OCI-LY3 (cell line): Measurements from ENCODE around the gene NAA25.

ENCODE experiments used
- H2AFZ ChIP-seq: fragments of 200-600, 300-600 bp; shearing (Covaris generic); 2 replicates; pipeline ENCODE4 v1.6.0; 2014; ENCODE audit warnings: antibody characterized with exemption, low read depth, low read length
- H3K27ac ChIP-seq: fragments of 200-600, 300-600 bp; sonication (generic); 2 replicates; pipeline ENCODE4 v1.5.1; 2014; ENCODE audit warnings: mild to moderate bottlenecking, low read length, moderate library complexity, mixed read lengths
- H3K27me3 ChIP-seq: fragments of 200-600, 300-600 bp; sonication (generic); 2 replicates; pipeline ENCODE4 v1.6.1; 2014; ENCODE audit warnings: low read depth, low read length, mixed read lengths
- H3K36me3 ChIP-seq: fragments of 200-600, 300-600 bp; sonication (generic); replicated peaks from 2 replicates; pipeline ENCODE3; 2014; ENCODE audit warnings: low read depth, low read length, mixed read lengths
- H3K4me1 ChIP-seq: fragments of 300-600, 200-600 bp; sonication (generic); 2 replicates; pipeline ENCODE4 v1.6.1; 2014; ENCODE audit warnings: low read length, mixed read lengths
- H3K4me2 ChIP-seq: fragments of 200-600, 300-600 bp; sonication (generic); 2 replicates; pipeline ENCODE4 v1.6.1; 2014; ENCODE audit warnings: low read length, mixed read lengths
- H3K4me3 ChIP-seq: fragments of 300-600, 200-600 bp; sonication (generic); 2 replicates; pipeline ENCODE4 v1.5.1; 2014; ENCODE audit warnings: antibody characterized with exemption, mild to moderate bottlenecking, low read length, moderate library complexity
- H3K79me2 ChIP-seq: fragments of 300-600, 200-600 bp; shearing (Covaris generic); 2 replicates; pipeline ENCODE4 v1.6.1; 2014; ENCODE audit warnings: mild to moderate bottlenecking, low read length, mixed read lengths
- H3K9ac ChIP-seq: fragments of 300-600, 200-600 bp; shearing (Covaris generic); 2 replicates; pipeline ENCODE4 v1.6.0; 2014; ENCODE audit warnings: mild to moderate bottlenecking, low read length, moderate library complexity
- H3K9me3 ChIP-seq: fragments of 200-600, 300-600 bp; shearing (Covaris generic); 2 replicates; pipeline ENCODE4 v1.6.1; 2014; ENCODE audit warnings: low read length, mixed read lengths; ENCODE audit not compliant: insufficient read depth
- H4K20me1 ChIP-seq: fragments of 200-600, 300-600 bp; sonication (generic); 2 replicates; pipeline ENCODE4 v1.6.1; 2016; ENCODE audit warnings: low read length, mixed read lengths; ENCODE audit not compliant: insufficient read depth
- EZH2phosphoT487 ChIP-seq: fragments of 200-600 bp; shearing (Covaris generic); IDR thresholded peaks from 2 replicates; pipeline ENCODE4 v1.6.1; 2018; ENCODE audit warnings: antibody characterized with exemption, mixed run types, low read depth
- TF ChIP-seq, protein P1 (sequence below): fragments of 200-600, 300-600 bp; sonication (generic); IDR thresholded peaks from 2 replicates; pipeline ENCODE4 v1.5.1; 2014; ENCODE audit warnings: antibody characterized with exemption, low read length, low read depth

The NAA25 gene

DNA sequence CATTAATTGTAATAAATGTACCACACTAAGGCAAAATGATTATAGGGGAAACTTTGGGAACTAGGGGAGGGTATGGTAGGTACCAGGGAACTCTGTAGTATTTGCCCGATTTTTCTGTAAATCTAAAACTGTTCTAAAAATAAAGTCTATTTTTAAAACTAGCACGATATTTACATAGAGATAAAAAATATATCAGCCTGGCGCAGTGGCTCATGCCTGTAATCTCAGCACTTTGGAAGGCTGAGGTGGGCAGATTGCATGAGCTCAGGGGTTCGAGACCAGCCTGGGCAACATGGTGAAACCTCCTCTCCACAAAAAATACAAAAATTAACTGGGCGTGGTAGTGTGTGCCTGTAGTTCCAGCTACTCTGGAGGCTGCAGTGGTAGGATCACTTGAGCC, 128.0 kb downstream of the NAA25 start:
- Histone ChIP-seq H3K9ac (no peak overlapping the region), H3K36me3 (no peaks in the 10 kb centered on the region), H3K27me3 (no peaks in the 10 kb centered on the region), H3K79me2 (no peaks in the 10 kb centered on the region), H3K4me1 (no peaks in the 10 kb centered on the region), H3K4me3 (no peak overlapping the region), H2AFZ (no peak overlapping the region), H3K27ac (no peak overlapping the region), H3K9me3 (no peaks in the 10 kb centered on the region), H3K4me2 (no peak overlapping the region), H4K20me1 (no peaks in the 10 kb centered on the region)
- TF ChIP-seq, protein P1, sequence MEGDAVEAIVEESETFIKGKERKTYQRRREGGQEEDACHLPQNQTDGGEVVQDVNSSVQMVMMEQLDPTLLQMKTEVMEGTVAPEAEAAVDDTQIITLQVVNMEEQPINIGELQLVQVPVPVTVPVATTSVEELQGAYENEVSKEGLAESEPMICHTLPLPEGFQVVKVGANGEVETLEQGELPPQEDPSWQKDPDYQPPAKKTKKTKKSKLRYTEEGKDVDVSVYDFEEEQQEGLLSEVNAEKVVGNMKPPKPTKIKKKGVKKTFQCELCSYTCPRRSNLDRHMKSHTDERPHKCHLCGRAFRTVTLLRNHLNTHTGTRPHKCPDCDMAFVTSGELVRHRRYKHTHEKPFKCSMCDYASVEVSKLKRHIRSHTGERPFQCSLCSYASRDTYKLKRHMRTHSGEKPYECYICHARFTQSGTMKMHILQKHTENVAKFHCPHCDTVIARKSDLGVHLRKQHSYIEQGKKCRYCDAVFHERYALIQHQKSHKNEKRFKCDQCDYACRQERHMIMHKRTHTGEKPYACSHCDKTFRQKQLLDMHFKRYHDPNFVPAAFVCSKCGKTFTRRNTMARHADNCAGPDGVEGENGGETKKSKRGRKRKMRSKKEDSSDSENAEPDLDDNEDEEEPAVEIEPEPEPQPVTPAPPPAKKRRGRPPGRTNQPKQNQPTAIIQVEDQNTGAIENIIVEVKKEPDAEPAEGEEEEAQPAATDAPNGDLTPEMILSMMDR = no peak
- TF ChIP-seq EZH2phosphoT487 = no peak

DNA sequence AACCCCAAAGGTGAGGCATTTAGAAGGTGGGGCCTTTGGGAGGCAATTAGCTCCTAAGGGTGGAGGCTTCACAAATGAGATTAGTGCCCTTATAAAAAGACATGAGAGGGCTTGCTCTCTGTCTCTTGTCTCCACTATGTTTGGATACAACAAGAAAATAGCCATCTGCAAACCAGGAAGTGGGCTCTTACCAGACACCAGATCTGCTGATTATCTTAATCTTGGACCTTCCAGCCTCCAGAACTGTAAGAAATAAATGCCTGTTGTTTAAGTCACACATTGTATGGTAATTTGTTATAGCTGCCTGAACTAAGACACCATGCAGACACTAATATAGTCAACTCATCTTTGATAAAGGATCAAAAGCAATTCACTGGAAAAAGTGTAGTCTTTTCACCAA, 130.0 kb downstream of the NAA25 start:
- Histone ChIP-seq H3K27me3 (no peaks in the 10 kb centered on the region), H3K9me3 (no peaks in the 10 kb centered on the region), H2AFZ (no peak overlapping the region), H3K36me3 (no peaks in the 10 kb centered on the region), H3K79me2 (no peaks in the 10 kb centered on the region), H3K9ac (no peak overlapping the region), H3K4me3 (no peak overlapping the region), H3K4me1 (no peaks in the 10 kb centered on the region), H3K27ac (no peak overlapping the region), H3K4me2 (no peak overlapping the region), H4K20me1 (no peaks in the 10 kb centered on the region)
- TF ChIP-seq EZH2phosphoT487 = no peak
- TF ChIP-seq, protein P1 = no peak

DNA sequence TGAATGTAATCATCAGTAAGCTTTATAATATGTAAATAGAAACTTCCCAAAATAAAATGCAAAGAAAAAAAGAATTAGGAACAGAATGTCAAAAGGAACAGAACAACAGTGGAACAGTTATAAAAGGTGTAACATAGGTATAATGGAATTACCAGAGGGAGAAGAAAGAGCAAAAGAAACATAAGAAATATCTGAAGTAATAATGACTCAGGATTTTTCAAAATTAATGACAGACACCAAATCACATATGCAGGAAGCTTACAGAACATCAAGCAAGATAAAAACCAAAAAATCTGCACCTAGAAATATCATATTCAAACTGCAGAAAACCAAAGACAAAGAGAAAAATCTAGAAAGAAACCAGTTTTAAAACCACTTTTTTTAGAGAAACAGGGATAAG, 131.7 kb downstream of the NAA25 start:
- Histone ChIP-seq H3K36me3 (no peaks in the 10 kb centered on the region), H3K4me1 (no peaks in the 10 kb centered on the region), H4K20me1 (no peaks in the 10 kb centered on the region), H3K4me3 (no peak overlapping the region), H3K9ac (no peak overlapping the region), H3K27me3 (no peaks in the 10 kb centered on the region), H3K79me2 (no peaks in the 10 kb centered on the region), H3K27ac (no peak overlapping the region), H2AFZ (no peak overlapping the region), H3K9me3 (no peaks in the 10 kb centered on the region), H3K4me2 (no peak overlapping the region)
- TF ChIP-seq, protein P1 = no peak
- no peak for TF ChIP-seq EZH2phosphoT487
